ENCODE data around the gene PLPP3.
A peak's percentile ranks its signal among the peaks of the same experiment; 100 is the strongest.
"Not testable (repeated sequence)": the region's sequence is repeated elsewhere in the genome, so short reads cannot be mapped to it uniquely, and the experiment has no call there.

The PLPP3 gene

GRCh38 chr1:56617141-56617540 is 37.8 kb upstream of the PLPP3 start:
- H3K18ac ChIP-seq (ENCODE audit: low read length) = no peak overlapping the region
- no peak overlapping the region for H3K27ac ChIP-seq (ENCODE audit: low read depth, low read length)
- H4K5ac ChIP-seq (ENCODE audit: low read length) = no peak overlapping the region
- no peak for DNase-seq
- no peaks in the 10 kb centered on the region for H3K4me1 ChIP-seq (ENCODE audit: control insufficient read depth, low read depth, low read length)
- H3K27me3 ChIP-seq (ENCODE audit: insufficient read depth, low read length, poor library complexity) = no peaks in the 10 kb centered on the region
- H3K4me3 ChIP-seq (ENCODE audit: low read length) = no peak overlapping the region
- no peak overlapping the region for H2BK5ac ChIP-seq (ENCODE audit: low read length)
- H3K9ac ChIP-seq (ENCODE audit: low read length) = no peak overlapping the region
- H3K23ac ChIP-seq (ENCODE audit: low read length) = no peak overlapping the region
- no peaks in the 10 kb centered on the region for H3K79me1 ChIP-seq (ENCODE audit: low read length)
- no peak overlapping the region for H3K56ac ChIP-seq (ENCODE audit: low read length)
- H2BK15ac ChIP-seq (replicated peaks; ENCODE audit: low read depth) = no peak overlapping the region
- H2BK120ac ChIP-seq (ENCODE audit: low read depth, low read length) = no peak overlapping the region
- H3K4ac ChIP-seq (ENCODE audit: low read depth, low read length) = peak overlapping the region; percentile 16
- no peaks in the 10 kb centered on the region for H3K36me3 ChIP-seq (ENCODE audit: control insufficient read depth, insufficient read depth, low read length)
- H3K79me2 ChIP-seq (ENCODE audit: control insufficient read depth, insufficient read depth, low read length) = no peaks in the 10 kb centered on the region
- WGBS (ENCODE audit: extremely low coverage, insufficient coverage, low lambda C conversion rate) = no CpG with 5 or more reads among the region's 2 CpGs
- no peak overlapping the region for H4K8ac ChIP-seq (ENCODE audit: low read depth, low read length)
- no peak overlapping the region for H2AK5ac ChIP-seq (ENCODE audit: low read length)
- H3K4me2 ChIP-seq (ENCODE audit: low read length) = no peak overlapping the region

GRCh38 chr1:56610770-56611169 is 31.4 kb upstream of the PLPP3 start:
- H3K4me3 ChIP-seq (ENCODE audit: low read length); H3K4me1 ChIP-seq (ENCODE audit: control insufficient read depth, low read depth, low read length); H2BK15ac ChIP-seq (replicated peaks; ENCODE audit: low read depth); H3K27me3 ChIP-seq (ENCODE audit: insufficient read depth, low read length, poor library complexity); DNase-seq; H3K27ac ChIP-seq (ENCODE audit: low read depth, low read length); H2AK5ac ChIP-seq (ENCODE audit: low read length); H3K56ac ChIP-seq (ENCODE audit: low read length); H3K23ac ChIP-seq (ENCODE audit: low read length); H3K4me2 ChIP-seq (ENCODE audit: low read length); H3K9ac ChIP-seq (ENCODE audit: low read length); H4K5ac ChIP-seq (ENCODE audit: low read length); H3K79me2 ChIP-seq (ENCODE audit: control insufficient read depth, insufficient read depth, low read length); H3K18ac ChIP-seq (ENCODE audit: low read length); H3K79me1 ChIP-seq (ENCODE audit: low read length); H4K8ac ChIP-seq (ENCODE audit: low read depth, low read length); H3K36me3 ChIP-seq (ENCODE audit: control insufficient read depth, insufficient read depth, low read length); H3K4ac ChIP-seq (ENCODE audit: low read depth, low read length); H2BK5ac ChIP-seq (ENCODE audit: low read length); H2BK120ac ChIP-seq (ENCODE audit: low read depth, low read length): not testable (repeated sequence)
- no CpG with 5 or more reads among the region's 6 CpGs for WGBS (ENCODE audit: extremely low coverage, insufficient coverage, low lambda C conversion rate)

- not testable (repeated sequence) for H3K56ac ChIP-seq (ENCODE audit: low read length); H3K27me3 ChIP-seq (ENCODE audit: insufficient read depth, low read length, poor library complexity); H3K4me3 ChIP-seq (ENCODE audit: low read length); H3K36me3 ChIP-seq (ENCODE audit: control insufficient read depth, insufficient read depth, low read length); DNase-seq; H3K4me2 ChIP-seq (ENCODE audit: low read length); H3K9ac ChIP-seq (ENCODE audit: low read length); H2BK120ac ChIP-seq (ENCODE audit: low read depth, low read length); H3K27ac ChIP-seq (ENCODE audit: low read depth, low read length); H3K23ac ChIP-seq (ENCODE audit: low read length); H3K4ac ChIP-seq (ENCODE audit: low read depth, low read length); H4K8ac ChIP-seq (ENCODE audit: low read depth, low read length); H3K79me1 ChIP-seq (ENCODE audit: low read length); H3K18ac ChIP-seq (ENCODE audit: low read length); H2AK5ac ChIP-seq (ENCODE audit: low read length); H3K79me2 ChIP-seq (ENCODE audit: control insufficient read depth, insufficient read depth, low read length); H4K5ac ChIP-seq (ENCODE audit: low read length); H2BK5ac ChIP-seq (ENCODE audit: low read length); H3K4me1 ChIP-seq (ENCODE audit: control insufficient read depth, low read depth, low read length); H2BK15ac ChIP-seq (replicated peaks; ENCODE audit: low read depth)
- WGBS (ENCODE audit: extremely low coverage, insufficient coverage, low lambda C conversion rate) = no CpG with 5 or more reads among the region's 2 CpGs
These were observed 30.7 kb upstream of the PLPP3 start for GRCh38 chr1:56610097-56610496.

- H2BK120ac ChIP-seq (ENCODE audit: low read depth, low read length); H2BK15ac ChIP-seq (replicated peaks; ENCODE audit: low read depth); H3K79me1 ChIP-seq (ENCODE audit: low read length); H3K9ac ChIP-seq (ENCODE audit: low read length); H2BK5ac ChIP-seq (ENCODE audit: low read length); H3K4me1 ChIP-seq (ENCODE audit: control insufficient read depth, low read depth, low read length); H3K79me2 ChIP-seq (ENCODE audit: control insufficient read depth, insufficient read depth, low read length); H3K27ac ChIP-seq (ENCODE audit: low read depth, low read length); H3K4ac ChIP-seq (ENCODE audit: low read depth, low read length); DNase-seq; H3K56ac ChIP-seq (ENCODE audit: low read length); H3K4me2 ChIP-seq (ENCODE audit: low read length); H3K23ac ChIP-seq (ENCODE audit: low read length); H4K8ac ChIP-seq (ENCODE audit: low read depth, low read length); H4K5ac ChIP-seq (ENCODE audit: low read length); H3K18ac ChIP-seq (ENCODE audit: low read length); H3K36me3 ChIP-seq (ENCODE audit: control insufficient read depth, insufficient read depth, low read length); H3K4me3 ChIP-seq (ENCODE audit: low read length); H2AK5ac ChIP-seq (ENCODE audit: low read length); H3K27me3 ChIP-seq (ENCODE audit: insufficient read depth, low read length, poor library complexity): not testable (repeated sequence)
- WGBS (ENCODE audit: extremely low coverage, insufficient coverage, low lambda C conversion rate) = no CpG with 5 or more reads among the region's 5 CpGs
These were observed 16.2 kb upstream of the PLPP3 start for GRCh38 chr1:56595397-56596191.

- Histone ChIP-seq H3K4me1 (ENCODE audit: control insufficient read depth, low read depth, low read length) (no peaks in the 10 kb centered on the region), H3K27ac (ENCODE audit: low read depth, low read length) (no peak overlapping the region), H3K23ac (ENCODE audit: low read length) (no peak overlapping the region), H3K18ac (ENCODE audit: low read length) (no peak overlapping the region), H2BK5ac (ENCODE audit: low read length) (no peak overlapping the region), H2AK5ac (ENCODE audit: low read length) (no peak overlapping the region), H3K79me1 (ENCODE audit: low read length) (no peaks in the 10 kb centered on the region), H3K79me2 (ENCODE audit: control insufficient read depth, insufficient read depth, low read length) (no peaks in the 10 kb centered on the region), H3K4ac (ENCODE audit: low read depth, low read length) (no peak overlapping the region), H3K27me3 (ENCODE audit: insufficient read depth, low read length, poor library complexity) (no peaks in the 10 kb centered on the region), H2BK15ac (replicated peaks; ENCODE audit: low read depth) (no peak overlapping the region), H3K4me2 (ENCODE audit: low read length) (no peak overlapping the region), H3K9ac (ENCODE audit: low read length) (no peak overlapping the region), H4K8ac (ENCODE audit: low read depth, low read length) (no peak overlapping the region), H3K4me3 (ENCODE audit: low read length) (no peak overlapping the region), H3K36me3 (ENCODE audit: control insufficient read depth, insufficient read depth, low read length) (no peaks in the 10 kb centered on the region), H4K5ac (ENCODE audit: low read length) (no peak overlapping the region), H2BK120ac (ENCODE audit: low read depth, low read length) (no peak overlapping the region), H3K56ac (ENCODE audit: low read length) (no peak overlapping the region)
- no CpG with 5 or more reads among the region's 3 CpGs for WGBS (ENCODE audit: extremely low coverage, insufficient coverage, low lambda C conversion rate)
- DNase-seq = no peak
These were observed 12.5 kb upstream of the PLPP3 start for GRCh38 chr1:56591909-56592308.

- no CpG with 5 or more reads among the region's 3 CpGs for WGBS (ENCODE audit: extremely low coverage, insufficient coverage, low lambda C conversion rate)
- H4K5ac ChIP-seq (ENCODE audit: low read length) = no peak overlapping the region
- no peak overlapping the region for H3K4me2 ChIP-seq (ENCODE audit: low read length)
- H3K4me3 ChIP-seq (ENCODE audit: low read length) = no peak overlapping the region
- H2AK5ac ChIP-seq (ENCODE audit: low read length) = no peak overlapping the region
- no peak overlapping the region for H3K56ac ChIP-seq (ENCODE audit: low read length)
- H3K79me2 ChIP-seq (ENCODE audit: control insufficient read depth, insufficient read depth, low read length) = no peaks in the 10 kb centered on the region
- DNase-seq = peak; percentile 32
- no peaks in the 10 kb centered on the region for H3K79me1 ChIP-seq (ENCODE audit: low read length)
- H2BK15ac ChIP-seq (replicated peaks; ENCODE audit: low read depth) = no peak overlapping the region
- no peak overlapping the region for H3K9ac ChIP-seq (ENCODE audit: low read length)
- no peaks in the 10 kb centered on the region for H3K27me3 ChIP-seq (ENCODE audit: insufficient read depth, low read length, poor library complexity)
- no peaks in the 10 kb centered on the region for H3K4me1 ChIP-seq (ENCODE audit: control insufficient read depth, low read depth, low read length)
- no peak overlapping the region for H3K23ac ChIP-seq (ENCODE audit: low read length)
- no peak overlapping the region for H2BK5ac ChIP-seq (ENCODE audit: low read length)
- no peak overlapping the region for H2BK120ac ChIP-seq (ENCODE audit: low read depth, low read length)
- no peaks in the 10 kb centered on the region for H3K36me3 ChIP-seq (ENCODE audit: control insufficient read depth, insufficient read depth, low read length)
- no peak overlapping the region for H3K27ac ChIP-seq (ENCODE audit: low read depth, low read length)
- no peak overlapping the region for H3K18ac ChIP-seq (ENCODE audit: low read length)
- no peak overlapping the region for H3K4ac ChIP-seq (ENCODE audit: low read depth, low read length)
- H4K8ac ChIP-seq (ENCODE audit: low read depth, low read length) = no peak overlapping the region
These were observed 11.2 kb upstream of the PLPP3 start for GRCh38 chr1:56590520-56591011.

Data from mesendoderm (in vitro differentiated cells).